Stomach (tissue), 4 donors: Measurements from ENCODE around the gene FAM72C.
"Not testable (repeated sequence)": the region's sequence is repeated elsewhere in the genome, so short reads cannot be mapped to it uniquely, and the experiment has no call there.

Source experiments
- CTCF ChIP-seq, 7 experiments: fragments of 450-650 bp in 4 of 7; fragments of 200-600 bp in 3 of 7; sonication (generic) in 3 of 7; IDR thresholded peaks; one replicate each; pipeline ENCODE4 v1.5.1; 2016 to 2019; ENCODE audit warnings: antibody characterized with exemption in 7 of 7, control low read depth in 2 of 7, mild to moderate bottlenecking in 1 of 7
- EP300 ChIP-seq: sonication (generic); formaldehyde crosslinking; IDR thresholded peaks from one replicate; pipeline ENCODE4 v1.6.1; 2017; ENCODE audit warnings: antibody characterized with exemption
- POLR2A ChIP-seq, 4 donors: fragments of 450-650 bp; IDR thresholded peaks; one replicate each; pipeline ENCODE4 v1.6.1; 2016; ENCODE audit warnings: antibody characterized with exemption in 4 of 4, control low read depth in 2 of 4, mild to moderate bottlenecking in 1 of 4, moderate library complexity in 1 of 4
- POLR2AphosphoS5 ChIP-seq, 3 donors: sonication (generic); formaldehyde crosslinking; IDR thresholded peaks; one replicate each; pipeline ENCODE4 v1.6.1; 2016; ENCODE audit warnings: antibody characterized with exemption in 3 of 3

- not testable (repeated sequence) for TF ChIP-seq CTCF (IDR thresholded peaks at IDR 0.05); POLR2AphosphoS5 (IDR thresholded peaks at IDR 0.05); POLR2A (IDR thresholded peaks at IDR 0.05); EP300
Observed at GRCh38 chr1:144009410-144009809, 37.6 kb upstream of the FAM72C start.
